AG04450 (cell line): ENCODE measurements around the gene OLR1. TPM values are rescaled to one million over a fixed set of nuclear protein-coding genes. Genes with fewer than 3 reads are reported as not detected.

Experiments
- CTCF ChIA-PET: fragments of 300-600, 350-600 bp; formaldehyde crosslinking; extraction: SDS; loops from one replicate; lab custom pipeline; 2022; ENCODE audit warnings: antibody characterized with exemption, inconsistent platforms; lab: Charles Lee
- POLR2A ChIA-PET: fragments of 350-600 bp; formaldehyde crosslinking; extraction: SDS; loops from one replicate; lab custom pipeline; 2021; ENCODE audit warnings: antibody characterized with exemption, inconsistent platforms; lab: Yijun Ruan, JAX
- DNase-seq: peaks from one replicate; pipeline ENCODE4 v3.0.0-alpha.2; 2011; ENCODE audit warnings: low read depth, low spot score
- H3K27ac ChIP-seq: one replicate; pipeline ENCODE4 v1.5.1; 2012; ENCODE audit warnings: low read depth, low read length, control low read depth
- H3K27me3 ChIP-seq: one replicate; pipeline ENCODE4 v1.6.0; 2012; ENCODE audit warnings: low read length; ENCODE audit not compliant: control insufficient read depth, insufficient read depth
- H3K4me3 ChIP-seq: 2 replicates; pipeline ENCODE4 v1.5.1; 2011; ENCODE audit warnings: mild to moderate bottlenecking, low read depth, low read length, control low read depth
- H3K9me3 ChIP-seq: 2 replicates; pipeline ENCODE4 v1.5.1; 2012; ENCODE audit warnings: low read length; ENCODE audit not compliant: control insufficient read depth, insufficient read depth
- polyA plus RNA-seq: library from polyadenylated mRNA; depleted of rRNA; stranded (reverse); fragments of >200 nt; gene quantifications from 2 replicates; pipeline ENCODE4 v1.2.3, GENCODE V29; 2011
- TF ChIP-seq, protein P1 (sequence below): IDR thresholded peaks from 2 replicates; pipeline ENCODE4 v1.5.1; 2011; ENCODE audit warnings: low read depth, low read length, control low read depth, inconsistent platforms

OLR1 gene
- polyA plus RNA-seq, 1 experiment: 15.3 TPM

DNA sequence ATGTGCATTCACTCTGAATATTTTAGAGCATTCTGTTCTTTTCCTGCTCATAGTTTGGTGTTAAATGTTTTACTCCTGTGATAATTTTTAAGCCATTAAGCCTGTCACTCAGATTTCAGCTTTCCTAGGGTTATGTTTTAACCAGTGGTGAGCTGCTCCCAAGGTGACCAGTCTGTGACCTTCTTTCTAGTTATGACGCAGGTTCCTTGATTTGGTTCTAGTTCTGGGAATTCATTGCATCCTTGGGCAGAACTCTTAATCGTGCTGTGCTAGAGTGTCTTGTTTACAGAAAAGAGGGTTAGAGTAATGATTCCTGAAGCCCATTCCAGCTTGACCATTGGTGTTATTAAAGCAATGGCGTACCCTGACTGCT is 42.9 kb upstream of the OLR1 start:
- no peaks in the 10 kb centered on the region; the same call in 1 of the 2 replicates for H3K9me3 ChIP-seq
- TF ChIP-seq, protein P1, sequence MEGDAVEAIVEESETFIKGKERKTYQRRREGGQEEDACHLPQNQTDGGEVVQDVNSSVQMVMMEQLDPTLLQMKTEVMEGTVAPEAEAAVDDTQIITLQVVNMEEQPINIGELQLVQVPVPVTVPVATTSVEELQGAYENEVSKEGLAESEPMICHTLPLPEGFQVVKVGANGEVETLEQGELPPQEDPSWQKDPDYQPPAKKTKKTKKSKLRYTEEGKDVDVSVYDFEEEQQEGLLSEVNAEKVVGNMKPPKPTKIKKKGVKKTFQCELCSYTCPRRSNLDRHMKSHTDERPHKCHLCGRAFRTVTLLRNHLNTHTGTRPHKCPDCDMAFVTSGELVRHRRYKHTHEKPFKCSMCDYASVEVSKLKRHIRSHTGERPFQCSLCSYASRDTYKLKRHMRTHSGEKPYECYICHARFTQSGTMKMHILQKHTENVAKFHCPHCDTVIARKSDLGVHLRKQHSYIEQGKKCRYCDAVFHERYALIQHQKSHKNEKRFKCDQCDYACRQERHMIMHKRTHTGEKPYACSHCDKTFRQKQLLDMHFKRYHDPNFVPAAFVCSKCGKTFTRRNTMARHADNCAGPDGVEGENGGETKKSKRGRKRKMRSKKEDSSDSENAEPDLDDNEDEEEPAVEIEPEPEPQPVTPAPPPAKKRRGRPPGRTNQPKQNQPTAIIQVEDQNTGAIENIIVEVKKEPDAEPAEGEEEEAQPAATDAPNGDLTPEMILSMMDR: no peak
- H3K27me3 ChIP-seq: no peaks in the 10 kb centered on the region
- POLR2A ChIA-PET: interaction anchor here (2.9 kb wide), 1 partner anchor 62 kb away, joined by 21 read pairs; no protein-coding TSS in a partner anchor
- peak overlapping the region; percentile 100 for H3K4me3 ChIP-seq
- DNase-seq: no peak
- peak overlapping the region; percentile 41 for H3K27ac ChIP-seq
- CTCF ChIA-PET: interaction anchor here (1.0 to 4.4 kb wide), 4 partner anchors 21 to 464 kb away, joined by 3 to 36 read pairs (median 8); partner anchors contain the start of gene CLEC12B

DNA sequence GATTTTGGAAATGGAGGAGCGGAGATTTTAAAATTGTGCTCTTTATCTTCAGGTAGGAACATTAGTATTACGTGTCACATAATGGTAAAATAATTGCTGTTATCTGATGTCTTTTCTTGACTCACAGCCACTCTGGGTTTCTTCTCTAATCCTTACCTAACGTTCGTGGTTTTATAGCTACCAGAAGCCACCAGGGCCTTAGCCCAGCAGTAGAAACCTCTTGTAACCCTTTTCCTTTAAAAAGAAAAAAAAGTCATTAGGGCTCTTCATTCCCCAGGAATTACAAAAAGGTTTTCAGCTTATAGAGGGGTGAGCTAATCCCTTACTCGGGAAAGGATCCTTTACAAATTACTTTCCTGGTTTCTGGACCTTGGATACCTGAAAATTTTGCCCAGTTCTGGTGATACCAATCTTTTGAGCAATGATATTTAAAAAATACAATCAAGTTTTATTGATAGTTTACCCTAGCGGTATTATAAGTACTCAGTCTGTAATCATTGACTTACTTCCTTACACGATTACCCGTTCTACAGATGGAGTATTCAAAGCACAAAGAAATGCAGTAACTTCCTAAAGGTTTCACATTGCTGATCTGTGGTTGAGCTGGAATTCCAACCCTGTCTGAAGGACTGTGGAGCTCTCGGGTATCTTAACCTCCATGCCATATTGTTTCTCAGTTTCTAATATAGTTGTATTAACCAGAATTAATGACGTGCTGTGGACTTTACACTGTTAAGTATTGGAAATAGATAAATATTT is 42.4 kb upstream of the OLR1 start:
- no peaks in the 10 kb centered on the region for H3K27me3 ChIP-seq
- H3K9me3 ChIP-seq: no peaks in the 10 kb centered on the region; the same call in 1 of the 2 replicates
- TF ChIP-seq, protein P1: no peak
- ChIA-PET POLR2A (interaction anchor here (0.5 to 2.9 kb wide), 5 partner anchors 10 to 61 kb away, joined by 3 to 24 read pairs (median 13); no protein-coding TSS in a partner anchor), CTCF (interaction anchor here (0.6 to 4.4 kb wide), 8 partner anchors 22 to 463 kb away, joined by 3 to 36 read pairs (median 5); partner anchors contain the start of gene CLEC12B)
- H3K27ac ChIP-seq: peak overlapping the region; percentile 100
- DNase-seq: no peak
- H3K4me3 ChIP-seq: peak overlapping the region; percentile 100

DNA sequence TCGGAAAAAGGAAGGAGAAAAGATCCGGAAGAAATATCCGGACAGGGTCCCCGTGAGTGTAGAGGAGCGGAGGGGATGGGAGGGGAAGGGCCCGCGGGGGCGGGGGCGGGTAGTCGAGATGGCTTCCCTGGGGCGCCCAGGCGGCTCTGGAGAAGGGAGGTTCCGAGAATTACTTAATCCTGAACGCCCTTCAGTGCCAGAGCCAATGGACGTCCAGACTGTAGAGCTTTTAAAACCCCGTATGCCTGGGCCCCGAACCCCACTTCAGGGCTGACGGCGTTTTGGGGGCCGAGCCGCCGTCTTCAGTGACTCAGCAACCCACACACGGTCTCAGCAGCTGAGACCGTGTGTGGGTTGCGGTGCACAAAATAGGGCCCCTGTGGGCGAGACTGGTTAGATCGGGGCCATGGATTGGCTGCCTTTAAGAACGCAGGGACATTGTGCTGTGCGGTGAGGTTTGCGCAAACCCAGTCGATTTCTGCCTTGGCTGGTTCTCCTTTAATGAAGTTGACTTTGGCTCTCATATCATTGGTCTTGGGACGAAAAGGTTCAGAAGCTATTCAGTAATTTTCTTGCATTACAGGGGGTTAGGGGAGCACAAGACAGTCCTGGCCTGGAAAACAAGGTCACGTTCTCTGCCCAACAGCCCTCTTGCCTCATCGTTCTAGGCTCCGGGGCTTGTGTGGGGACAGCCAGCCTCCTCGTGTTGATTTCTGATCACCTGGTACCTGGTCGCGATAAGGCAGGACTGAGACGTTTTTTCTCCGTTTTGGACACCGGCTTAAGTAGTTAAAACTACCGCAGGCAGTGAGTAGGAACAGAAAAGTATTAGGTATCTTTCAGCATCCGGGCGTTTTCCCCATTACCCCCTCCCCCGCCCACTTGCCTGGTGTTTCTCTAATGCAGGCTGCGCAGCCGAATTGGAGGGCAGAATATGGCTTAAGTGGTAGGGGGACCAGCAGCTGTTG is 41.5 kb upstream of the OLR1 start:
- ChIA-PET CTCF (interaction anchor here (0.6 to 4.4 kb wide), 7 partner anchors 22 to 463 kb away, joined by 3 to 36 read pairs (median 5); no protein-coding TSS in a partner anchor), POLR2A (interaction anchor here (0.9 to 2.9 kb wide), 9 partner anchors 8 to 181 kb away, joined by 3 to 24 read pairs (median 4); no protein-coding TSS in a partner anchor)
- Histone ChIP-seq H3K4me3 (peak overlapping the region; percentile 100), H3K27ac (peak overlapping the region; percentile 100), H3K27me3 (no peaks in the 10 kb centered on the region), H3K9me3 (no peaks in the 10 kb centered on the region; the same call in 1 of the 2 replicates)
- TF ChIP-seq, protein P1: no peak
- DNase-seq: peak; percentile 68

DNA sequence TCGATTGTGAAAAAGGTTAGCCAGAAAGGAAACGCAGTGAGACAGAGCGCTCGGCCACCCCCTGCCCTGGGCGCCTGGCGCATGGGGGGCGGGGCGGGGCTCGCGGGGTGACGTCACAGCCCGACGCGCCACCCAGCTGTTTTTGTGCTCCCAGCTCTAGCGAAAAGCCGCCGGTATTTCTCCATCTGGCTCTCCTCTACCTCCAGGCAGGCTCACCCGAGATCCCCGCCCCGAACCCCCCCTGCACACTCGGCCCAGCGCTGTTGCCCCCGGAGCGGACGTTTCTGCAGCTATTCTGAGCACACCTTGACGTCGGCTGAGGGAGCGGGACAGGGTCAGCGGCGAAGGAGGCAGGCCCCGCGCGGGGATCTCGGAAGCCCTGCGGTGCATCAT is 40.8 kb upstream of the OLR1 start, which contains the start of gene GABARAPL1:
GABARAPL1 (plus strand) TSS at position 139 of the 393 bp plus-strand sequence; CDS start at position 392, 253 bp downstream.
- H3K9me3 ChIP-seq: no peaks in the 10 kb centered on the region; the same call in 1 of the 2 replicates
- ChIA-PET POLR2A (interaction anchor here (0.7 to 2.9 kb wide), 9 partner anchors 9 to 181 kb away, joined by 3 to 24 read pairs (median 4); no protein-coding TSS in a partner anchor), CTCF (interaction anchor here (1.0 to 4.4 kb wide), 2 partner anchors 23 to 60 kb away, joined by 3 to 36 read pairs; no protein-coding TSS in a partner anchor)
- TF ChIP-seq, protein P1: no peak
- no peaks in the 10 kb centered on the region for H3K27me3 ChIP-seq
- DNase-seq: peak; percentile 61
- peak within 1 kb of the TSS; percentile 100 for H3K27ac ChIP-seq
- H3K4me3 ChIP-seq: peak within 1 kb of the TSS; percentile 100
